SKM-1 (cell line): ENCODE measurements around the gene TRAF1.

ENCODE experiments used
- DNase-seq: peaks from one replicate; lab custom pipeline; 2025; ENCODE audit not compliant: unreplicated experiment; lab: John Stamatoyannopoulos, UW

The TRAF1 gene

GRCh38 chr9:120853198-120853597 lies 73.4 kb downstream of the TRAF1 start:
- DNase-seq: no peak
